GM12878 (cell line): ENCODE data around the gene C2orf80. TPM values are rescaled to one million over a fixed set of nuclear protein-coding genes. Genes with fewer than 3 reads are reported as not detected.

Source experiments
- ATAC-seq: fragments of 200-7000 bp; cut with Tn5 transposase; 3 replicates; pipeline ENCODE4 v1.9.1; 2020; ENCODE audit warnings: mild to moderate bottlenecking, moderate library complexity
- BruUV-seq: library from RNA; stranded (reverse); fragments of 400-500 nt; replicated peaks from 2 replicates; lab custom pipeline; 2021; lab: Mats Ljungman, UMichigan
- CTCF ChIA-PET: fragments of 300-600 bp; sonication (Branson Sonifier 250); formaldehyde crosslinking; extraction: SDS; loops from one replicate; lab custom pipeline; 2021; ENCODE audit warnings: inconsistent platforms; lab: Yijun Ruan, JAX
- POLR2A ChIA-PET: fragments of 350-600 bp; formaldehyde crosslinking; extraction: SDS; loops from one replicate; lab custom pipeline; 2021; ENCODE audit warnings: inconsistent platforms; lab: Charles Lee
- RAD21 ChIA-PET: fragments of 300-600 bp; sonication (Branson Sonifier 250); formaldehyde crosslinking; loops from one replicate; lab custom pipeline; 2023; ENCODE audit warnings: antibody characterized with exemption; ENCODE audit not compliant: unreplicated experiment; lab: Charles Lee
- SMC1A ChIA-PET: fragments of 300-600 bp; sonication (Branson Sonifier 250); formaldehyde crosslinking; loops from one replicate; lab custom pipeline; 2023; ENCODE audit not compliant: unreplicated experiment, uncharacterized antibody; lab: Charles Lee
- DNase-seq: peaks from one replicate; pipeline ENCODE4 v3.0.0-alpha.2; 2011; ENCODE audit warnings: low read depth, low spot score
- FAIRE-seq: peaks from 3 replicates; lab custom pipeline; 2011; peaks lifted over from hg19 to GRCh38; lab: Jason Lieb, UNC
- H2AFZ ChIP-seq: 2 replicates; pipeline ENCODE4 v1.6.0; 2011; ENCODE audit warnings: low read depth, low read length, control low read depth; ENCODE audit not compliant: control insufficient read depth
- H3K27ac ChIP-seq: 2 replicates; pipeline ENCODE4 v1.5.1; 2011; ENCODE audit warnings: control low read depth; ENCODE audit not compliant: control insufficient read depth, insufficient read depth
- H3K27me3 ChIP-seq, 2 experiments: replicated peaks in 1 of 2; 2 replicates each; pipeline versions ENCODE4 v1.6.0 to v1.6.1; 2011; ENCODE audit warnings: low read length in 1 of 2; ENCODE audit not compliant: control insufficient read depth in 2 of 2, insufficient read depth in 2 of 2
- H3K36me3 ChIP-seq, 2 experiments: 2 replicates each; pipeline ENCODE4 v1.5.1; 2011; ENCODE audit warnings: low read length in 1 of 2; ENCODE audit not compliant: control insufficient read depth in 2 of 2, insufficient read depth in 2 of 2
- H3K4me1 ChIP-seq: 2 replicates; pipeline ENCODE4 v1.6.1; 2011; ENCODE audit warnings: mild to moderate bottlenecking, low read length, moderate library complexity, mixed read lengths; ENCODE audit not compliant: control insufficient read depth, insufficient read depth
- H3K4me2 ChIP-seq: 2 replicates; pipeline ENCODE4 v1.6.0; 2011; ENCODE audit warnings: control low read depth; ENCODE audit not compliant: control insufficient read depth, insufficient read depth
- H3K4me3 ChIP-seq: fragments of 200-600 bp; sonication (generic); 2 replicates; pipeline ENCODE4 v1.5.1; 2016
- H3K79me2 ChIP-seq: 2 replicates; pipeline ENCODE4 v1.6.0; 2011; ENCODE audit warnings: low read length; ENCODE audit not compliant: control insufficient read depth, insufficient read depth
- H3K9ac ChIP-seq: 2 replicates; pipeline ENCODE4 v1.8.0; 2011; ENCODE audit warnings: low read length, control low read depth, mixed read lengths; ENCODE audit not compliant: control insufficient read depth, insufficient read depth
- H3K9me3 ChIP-seq: replicated peaks from 3 replicates; pipeline ENCODE4 v1.5.1; 2011; ENCODE audit warnings: mild to moderate bottlenecking, low read length; ENCODE audit not compliant: control insufficient read depth, insufficient read depth
- H4K20me1 ChIP-seq: 2 replicates; pipeline ENCODE4 v1.6.0; 2011; ENCODE audit not compliant: control insufficient read depth, insufficient read depth
- BACH1 ChIP-seq: fragments of 450-650 bp; IDR thresholded peaks from 2 replicates; pipeline ENCODE4 v1.6.1; 2017; ENCODE audit warnings: mild to moderate bottlenecking, borderline replicate concordance
- ETV6 ChIP-seq, 2 experiments: fragments of 450-650 bp in 1 of 2; IDR thresholded peaks in 1 of 2; conservative IDR thresholded peaks in 1 of 2; 2 replicates each; pipeline ENCODE4 v1.6.1; 2014; ENCODE audit warnings: antibody characterized with exemption in 1 of 2, borderline replicate concordance in 1 of 2, low read depth in 1 of 2, mild to moderate bottlenecking in 1 of 2, moderate library complexity in 1 of 2
- IRF5 ChIP-seq: fragments of 450-650 bp; IDR thresholded peaks from 2 replicates; pipeline ENCODE4 v1.6.1; 2017; ENCODE audit warnings: borderline replicate concordance
- MAX ChIP-seq: IDR thresholded peaks from 2 replicates; pipeline ENCODE4 v1.6.1; 2012; ENCODE audit warnings: low read depth, low read length, improper control_type of control experiment
- MTA2 ChIP-seq: fragments of 450-650 bp; IDR thresholded peaks from 2 replicates; pipeline ENCODE4 v1.6.1; 2016; ENCODE audit warnings: low read depth, mild to moderate bottlenecking, moderate library complexity
- SP1 ChIP-seq: IDR thresholded peaks from one replicate; pipeline ENCODE4 v1.6.1; 2011; ENCODE audit warnings: low read depth, low read length
- SRF ChIP-seq, 2 experiments: IDR thresholded peaks; 2 replicates each; pipeline ENCODE4 v1.6.1; 2011; ENCODE audit warnings: low read depth in 2 of 2, low read length in 2 of 2, mild to moderate bottlenecking in 1 of 2, moderate library complexity in 1 of 2
- TAF1 ChIP-seq: IDR thresholded peaks from 2 replicates; pipeline ENCODE4 v1.6.1; 2011; ENCODE audit warnings: mild to moderate bottlenecking, low read depth, low read length, borderline replicate concordance
- ZNF384 ChIP-seq: IDR thresholded peaks from 2 replicates; pipeline ENCODE4 v1.6.1; 2012; ENCODE audit warnings: low read depth, mild to moderate bottlenecking, low read length, improper control_type of control experiment, borderline replicate concordance
- ZNF622 ChIP-seq: fragments of 450-650 bp; IDR thresholded peaks from 2 replicates; pipeline ENCODE4 v1.6.1; 2017; ENCODE audit warnings: mild to moderate bottlenecking, inconsistent platforms
- WGBS: methylation state at CpG from one replicate; pipeline ENCODE4 v1.1.6; 2016; ENCODE audit warnings: low lambda C conversion rate; ENCODE audit not compliant: insufficient replicate concordance, insufficient coverage; ENCODE audit errors: missing lambda C conversion rate; 5-methylcytosine and 5-hydroxymethylcytosine counted together
- in situ Hi-C: fragments of 300-500 bp; cut with MboI; formaldehyde crosslinking; loops from 9 replicates; pipeline ENCODE4 v1.14.3; 2018; ENCODE audit warnings: mixed read lengths
- intact Hi-C: fragments of 100-400 bp; cut with micrococcal nuclease; formaldehyde crosslinking; loops from one replicate; pipeline ENCODE4 v1.14.2; 2022; ENCODE audit not compliant: unreplicated experiment
- polyA plus RNA-seq, 11 experiments: library from polyadenylated mRNA; depleted of rRNA in 4 of 11; unstranded in 6 of 11; stranded (reverse) in 5 of 11; fragments of >200 nt; fragmentation: Nextera tagmentation in 4 of 11; fragmentation: Illumina TruSeq in 1 of 11; extraction: Ambion mirVana in 4 of 11; extraction: Trizol in 1 of 11; gene quantifications; 1 replicate in 1 of 11; 2 replicates in 10 of 11; pipeline versions ENCODE4 v1.2.1 to v1.2.3, GENCODE V29; 2011 to 2016; ENCODE audit warnings: inconsistent platforms in 2 of 11, missing spikeins in 2 of 11, low read depth in 1 of 11
- total RNA-seq, 4 experiments: library from RNA; depleted of rRNA in 3 of 4; stranded (reverse); fragments of >200 nt in 3 of 4; fragmentation: Illumina TruSeq in 1 of 4; extraction: Trizol in 1 of 4; gene quantifications; 2 replicates each; pipeline versions ENCODE4 v1.2.1 to v1.2.3, GENCODE V29; 2013 to 2021

The C2orf80 gene
- total and polyA plus RNA-seq, 10 of the 15 experiments (the other 5 are each of a cell fraction or from before 2014, with no cell fraction given), result not detected

GRCh38 chr2:208153156-208153555 lies 36.7 kb downstream of the C2orf80 start (continued):
- TF ChIP-seq ETV6 (conservative IDR thresholded peaks at IDR 0.05 in 1 of 2, IDR thresholded peaks at IDR 0.05 in 1 of 2; ENCODE audit: borderline replicate concordance in 1 of 2, low read depth in 1 of 2) (no peak), IRF5 (no peak), MAX (no peak), SRF (IDR thresholded peaks at IDR 0.05; ENCODE audit: low read depth in 2 of 2, low read length in 2 of 2) (no peak), SP1 (no peak), ZNF622 (no peak), MTA2 (no peak)

GRCh38 chr2:208150956-208151355 lies 38.9 kb downstream of the C2orf80 start:
- Histone ChIP-seq H3K79me2 (no peaks in the 10 kb centered on the region), H3K36me3 (no peaks in the 10 kb centered on the region), H3K4me2 (no peak overlapping the region)
- CTCF ChIA-PET, result no interaction called here
- no TSS peak for BruUV-seq
- RAD21 ChIA-PET, result no interaction called here
- in situ Hi-C loops, result no loop called here
- POLR2A ChIA-PET, result no interaction called here
- TF ChIP-seq ZNF384, result no peak
- TF ChIP-seq BACH1, result no peak
- TF ChIP-seq TAF1, result no peak
- TF ChIP-seq, all 136 proteins: peak for 0
- no peak overlapping the region for H3K9ac ChIP-seq
- no peaks in the 10 kb centered on the region for H3K4me1 ChIP-seq
- H3K4me3 ChIP-seq, result no peak overlapping the region
- no peak overlapping the region for H2AFZ ChIP-seq
- SMC1A ChIA-PET, result no interaction called here
- 50% methylated on average over 1 of the region's 1 CpG for WGBS
- no peak overlapping the region for H3K27ac ChIP-seq
- intact Hi-C loops, result no loop called here
- no peaks in the 10 kb centered on the region; a peak in 2 of 4 replicates for H3K27me3 ChIP-seq
- DNase-seq (no peak), ATAC-seq (no peak), FAIRE-seq (no peak)
- H3K9me3 ChIP-seq, result no peaks in the 10 kb centered on the region
- H4K20me1 ChIP-seq, result no peaks in the 10 kb centered on the region
